Effector memory CD4-positive, alpha-beta T cell (primary cell): Measurements from ENCODE around the gene ASCC2.

Experiments used
- DNase-seq, 3 donors: peaks; one replicate each; pipeline ENCODE4 v3.0.0-alpha.2; 2020
- H3K27ac ChIP-seq: 2 replicates; pipeline ENCODE4 v1.7.0; 2013; ENCODE audit warnings: mild to moderate bottlenecking, low read length, moderate library complexity; ENCODE audit not compliant: insufficient read depth, poor library complexity, severe bottlenecking
- H3K27me3 ChIP-seq: replicated peaks from 2 replicates; pipeline ENCODE4 v1.7.0; 2013; ENCODE audit warnings: mild to moderate bottlenecking, low read length; ENCODE audit not compliant: insufficient read depth, control insufficient read depth, poor library complexity, severe bottlenecking
- H3K36me3 ChIP-seq: 2 replicates; pipeline ENCODE4 v1.7.0; 2013; ENCODE audit warnings: mild to moderate bottlenecking, low read length, moderate library complexity; ENCODE audit not compliant: control insufficient read depth, insufficient read depth
- H3K4me1 ChIP-seq: 2 replicates; pipeline ENCODE4 v1.7.0; 2013; ENCODE audit warnings: low read length, mild to moderate bottlenecking; ENCODE audit not compliant: control insufficient read depth, insufficient read depth, poor library complexity, severe bottlenecking
- H3K4me3 ChIP-seq: 2 replicates; pipeline ENCODE4 v1.7.0; 2013; ENCODE audit warnings: low read length, low read depth, mild to moderate bottlenecking; ENCODE audit not compliant: insufficient read depth, poor library complexity, severe bottlenecking
- H3K9me3 ChIP-seq: 2 replicates; pipeline ENCODE4 v1.7.0; 2013; ENCODE audit warnings: mild to moderate bottlenecking, low read length, moderate library complexity; ENCODE audit not compliant: control insufficient read depth

ASCC2 gene

GRCh38 chr22:29780748-29781676 lies 57.1 kb downstream of the ASCC2 start:
- no peaks in the 10 kb centered on the region for H3K9me3 ChIP-seq
- H3K4me3 ChIP-seq = no peak overlapping the region
- no peak for DNase-seq
- no peaks in the 10 kb centered on the region for H3K27me3 ChIP-seq
- no peaks in the 10 kb centered on the region for H3K4me1 ChIP-seq
- H3K27ac ChIP-seq = no peak overlapping the region
- H3K36me3 ChIP-seq = no peaks in the 10 kb centered on the region

- Histone ChIP-seq H3K27ac (no peak overlapping the region), H3K27me3 (no peaks in the 10 kb centered on the region), H3K4me1 (no peaks in the 10 kb centered on the region), H3K9me3 (no peaks in the 10 kb centered on the region), H3K36me3 (no peaks in the 10 kb centered on the region), H3K4me3 (no peak overlapping the region)
- DNase-seq = no peak
Measured at GRCh38 chr22:29780220-29780619, 57.9 kb downstream of the ASCC2 start.

- H3K4me3 ChIP-seq = no peak overlapping the region
- peaks cover 16% of the 10 kb centered on the region for H3K36me3 ChIP-seq
- no peak overlapping the region for H3K27ac ChIP-seq
- no peak for DNase-seq
- H3K27me3 ChIP-seq = no peaks in the 10 kb centered on the region
- H3K4me1 ChIP-seq = no peaks in the 10 kb centered on the region
- no peaks in the 10 kb centered on the region for H3K9me3 ChIP-seq
Measured at GRCh38 chr22:29773233-29773632, 64.8 kb downstream of the ASCC2 start.

GRCh38 chr22:29772170-29772641 lies 65.9 kb downstream of the ASCC2 start:
- DNase-seq = no peak
- Histone ChIP-seq H3K4me3 (no peak overlapping the region), H3K27me3 (no peaks in the 10 kb centered on the region), H3K4me1 (no peaks in the 10 kb centered on the region), H3K36me3 (peaks cover 16% of the 10 kb centered on the region), H3K27ac (no peak overlapping the region), H3K9me3 (no peaks in the 10 kb centered on the region)

GRCh38 chr22:29769723-29770321 lies 68.3 kb downstream of the ASCC2 start:
- H3K9me3 ChIP-seq = no peaks in the 10 kb centered on the region
- H3K4me3 ChIP-seq = no peak overlapping the region
- H3K27me3 ChIP-seq = no peaks in the 10 kb centered on the region
- peaks cover 9% of the 10 kb centered on the region for H3K4me1 ChIP-seq
- no peak overlapping the region for H3K27ac ChIP-seq
- H3K36me3 ChIP-seq = peaks cover 16% of the 10 kb centered on the region
- no peak for DNase-seq

GRCh38 chr22:29768052-29768693 lies 69.9 kb downstream of the ASCC2 start:
- Histone ChIP-seq H3K36me3 (peaks cover 16% of the 10 kb centered on the region), H3K27ac (peak overlapping the region; percentile 82), H3K4me1 (peaks cover 9% of the 10 kb centered on the region), H3K9me3 (no peaks in the 10 kb centered on the region), H3K4me3 (peak overlapping the region; percentile 86), H3K27me3 (no peaks in the 10 kb centered on the region)
- no peak for DNase-seq

- no peaks in the 10 kb centered on the region for H3K9me3 ChIP-seq
- peak; percentile 82 to 91 (median 84) for DNase-seq
- H3K27ac ChIP-seq = peak within 1 kb of the TSS; percentile 82
- H3K36me3 ChIP-seq = peaks cover 16% of the 10 kb centered on the region
- no peaks in the 10 kb centered on the region for H3K27me3 ChIP-seq
- H3K4me1 ChIP-seq = peaks cover 9% of the 10 kb centered on the region
- H3K4me3 ChIP-seq = peak within 1 kb of the TSS; percentile 86
Measured at GRCh38 chr22:29767171-29768051, 70.7 kb downstream of the ASCC2 start, which contains the start of gene UQCR10. TSS of gene UQCR10 (plus strand) at chr22:29767369. CDS start at chr22:29767399, 30 bp downstream.

GRCh38 chr22:29766632-29767170 lies 71.4 kb downstream of the ASCC2 start, which contains the start of gene ZMAT5:
TSS of gene ZMAT5 (minus strand) at chr22:29767007. CDS start at chr22:29748544, 18,463 bp downstream.
- H3K27ac ChIP-seq = peak within 1 kb of the TSS; percentile 82
- H3K9me3 ChIP-seq = no peaks in the 10 kb centered on the region
- DNase-seq = peak; percentile 78 to 89 (median 87)
- no peaks in the 10 kb centered on the region for H3K27me3 ChIP-seq
- peaks cover 9% of the 10 kb centered on the region for H3K4me1 ChIP-seq
- peaks cover 19% of the 10 kb centered on the region for H3K36me3 ChIP-seq
- peak within 1 kb of the TSS; percentile 86 for H3K4me3 ChIP-seq
